ENCODE data around the gene SKIL.

The SKIL gene

GRCh38 chr3:170431054-170431453 is 73.5 kb downstream of the SKIL start:
- H3K4me3 ChIP-seq (ENCODE audit: severe bottlenecking) = no peak overlapping the region
- H3K36me3 ChIP-seq (ENCODE audit: low read depth) = no peaks in the 10 kb centered on the region
- H3K4me1 ChIP-seq (ENCODE audit: insufficient read depth, poor library complexity, severe bottlenecking) = no peaks in the 10 kb centered on the region
- ATAC-seq (ENCODE audit: low read depth) (no peak), DNase-seq (ENCODE audit: low spot score) (no peak)
- TF ChIP-seq CTCF (IDR thresholded peaks at IDR 0.05; ENCODE audit: poor library complexity, severe bottlenecking) = no peak
- H3K27me3 ChIP-seq (ENCODE audit: insufficient read depth, poor library complexity, severe bottlenecking) = no peaks in the 10 kb centered on the region
- H3K9me3 ChIP-seq (ENCODE audit: severe bottlenecking) = no peaks in the 10 kb centered on the region
- H3K27ac ChIP-seq (ENCODE audit: poor library complexity, severe bottlenecking) = no peak overlapping the region

DNA sequence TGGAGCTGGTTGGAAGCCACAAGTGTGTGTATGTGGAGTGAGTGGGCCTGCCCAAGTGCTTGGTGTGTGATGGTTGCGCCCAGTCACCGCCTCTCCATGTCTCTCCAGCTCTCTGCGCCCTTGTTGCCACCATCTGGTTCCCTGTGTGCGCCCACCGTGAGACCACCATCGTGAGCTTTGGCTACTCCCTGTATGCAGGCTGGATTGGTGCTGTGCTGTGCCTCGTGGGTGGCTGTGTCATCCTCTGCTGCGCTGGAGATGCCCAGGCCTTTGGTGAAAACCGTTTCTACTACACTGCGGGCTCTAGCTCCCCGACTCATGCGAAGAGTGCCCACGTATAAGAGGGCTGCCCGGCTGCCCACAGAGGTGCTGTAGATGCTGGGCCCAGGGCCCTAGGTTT is 74.9 kb downstream of the SKIL start:
- no peaks in the 10 kb centered on the region for H3K27me3 ChIP-seq (ENCODE audit: insufficient read depth, poor library complexity, severe bottlenecking)
- no peaks in the 10 kb centered on the region for H3K9me3 ChIP-seq (ENCODE audit: severe bottlenecking)
- H3K36me3 ChIP-seq (ENCODE audit: low read depth) = no peaks in the 10 kb centered on the region
- no peak for TF ChIP-seq CTCF (IDR thresholded peaks at IDR 0.05; ENCODE audit: poor library complexity, severe bottlenecking)
- no peak overlapping the region for H3K27ac ChIP-seq (ENCODE audit: poor library complexity, severe bottlenecking)
- ATAC-seq (ENCODE audit: low read depth) = no peak
- H3K4me3 ChIP-seq (ENCODE audit: severe bottlenecking) = no peak overlapping the region
- H3K4me1 ChIP-seq (ENCODE audit: insufficient read depth, poor library complexity, severe bottlenecking) = no peaks in the 10 kb centered on the region
- DNase-seq (ENCODE audit: low spot score) = no peak

GRCh38 chr3:170436697-170437096 is 79.2 kb downstream of the SKIL start:
- DNase-seq (ENCODE audit: low spot score) (no peak), ATAC-seq (ENCODE audit: low read depth) (no peak)
- Histone ChIP-seq H3K9me3 (ENCODE audit: severe bottlenecking) (no peaks in the 10 kb centered on the region), H3K4me3 (ENCODE audit: severe bottlenecking) (no peak overlapping the region), H3K36me3 (ENCODE audit: low read depth) (no peaks in the 10 kb centered on the region), H3K27me3 (ENCODE audit: insufficient read depth, poor library complexity, severe bottlenecking) (no peaks in the 10 kb centered on the region), H3K4me1 (ENCODE audit: insufficient read depth, poor library complexity, severe bottlenecking) (no peaks in the 10 kb centered on the region), H3K27ac (ENCODE audit: poor library complexity, severe bottlenecking) (no peak overlapping the region)
- no peak for TF ChIP-seq CTCF (IDR thresholded peaks at IDR 0.05; ENCODE audit: poor library complexity, severe bottlenecking)

DNA sequence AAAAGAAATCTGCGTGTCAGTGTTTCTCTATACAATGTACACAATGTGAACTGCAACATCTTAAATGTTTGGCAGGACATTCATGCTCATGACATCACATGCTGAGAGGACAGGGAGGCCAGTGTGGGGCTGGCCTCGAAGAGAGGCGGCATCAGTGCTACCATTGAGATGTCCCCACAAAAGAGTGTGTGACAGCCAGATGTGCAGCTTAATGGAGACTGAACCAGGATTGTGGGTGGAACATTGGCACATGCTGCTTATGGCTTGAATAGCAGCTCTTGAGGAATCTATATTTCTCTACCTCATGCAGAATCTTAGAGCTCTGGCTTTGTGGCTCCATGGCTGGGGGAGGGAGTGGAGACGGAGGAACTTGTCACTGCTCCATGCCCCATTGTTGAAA is 79.7 kb downstream of the SKIL start:
- DNase-seq (ENCODE audit: low spot score) = no peak
- H3K4me1 ChIP-seq (ENCODE audit: insufficient read depth, poor library complexity, severe bottlenecking) = no peaks in the 10 kb centered on the region
- no peak overlapping the region for H3K4me3 ChIP-seq (ENCODE audit: severe bottlenecking)
- TF ChIP-seq CTCF (IDR thresholded peaks at IDR 0.05; ENCODE audit: poor library complexity, severe bottlenecking) = no peak
- H3K27me3 ChIP-seq (ENCODE audit: insufficient read depth, poor library complexity, severe bottlenecking) = no peaks in the 10 kb centered on the region
- H3K36me3 ChIP-seq (ENCODE audit: low read depth) = no peaks in the 10 kb centered on the region
- H3K9me3 ChIP-seq (ENCODE audit: severe bottlenecking) = no peaks in the 10 kb centered on the region
- no peak for ATAC-seq (ENCODE audit: low read depth)
- no peak overlapping the region for H3K27ac ChIP-seq (ENCODE audit: poor library complexity, severe bottlenecking)

GRCh38 chr3:170437696-170438407 is 80.3 kb downstream of the SKIL start:
- DNase-seq (ENCODE audit: low spot score) (no peak), ATAC-seq (ENCODE audit: low read depth) (no peak)
- Histone ChIP-seq H3K4me3 (ENCODE audit: severe bottlenecking) (no peak overlapping the region), H3K36me3 (ENCODE audit: low read depth) (no peaks in the 10 kb centered on the region), H3K4me1 (ENCODE audit: insufficient read depth, poor library complexity, severe bottlenecking) (no peaks in the 10 kb centered on the region), H3K27ac (ENCODE audit: poor library complexity, severe bottlenecking) (no peak overlapping the region), H3K27me3 (ENCODE audit: insufficient read depth, poor library complexity, severe bottlenecking) (no peaks in the 10 kb centered on the region), H3K9me3 (ENCODE audit: severe bottlenecking) (no peaks in the 10 kb centered on the region)
- TF ChIP-seq CTCF (IDR thresholded peaks at IDR 0.05; ENCODE audit: poor library complexity, severe bottlenecking) = no peak

Measured in RWPE2 (cell line).